ENCODE results near the gene PLLP. TPM values are rescaled to one million over a fixed set of nuclear protein-coding genes. Genes with fewer than 3 reads are reported as not detected.

Gene PLLP
- total RNA-seq, 1 experiment from 2014 or later = 2.8 TPM

DNA sequence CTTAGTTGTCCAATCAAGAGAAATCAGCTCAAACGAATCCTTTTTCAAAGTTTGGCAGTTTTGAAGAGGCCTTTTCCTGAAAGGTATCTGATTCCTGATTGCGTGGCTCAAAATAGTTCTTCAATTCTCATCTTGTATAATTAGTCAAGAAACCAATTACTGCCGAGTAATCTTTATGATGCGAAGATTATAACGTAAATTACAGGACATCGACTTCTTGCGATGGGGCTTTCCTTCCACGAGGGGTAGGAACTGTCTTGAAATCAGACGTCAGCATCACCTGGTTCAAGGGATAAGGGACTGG is 40.1 kb downstream of the PLLP start:
- ChIA-PET POLR2A (ENCODE audit: unreplicated experiment) (interaction anchor here (0.6 to 1.1 kb wide), 2 partner anchors 9 to 59 kb away, joined by 7 to 11 read pairs; partner anchors contain the start of gene PSME3IP1), CTCF (interaction anchor here (0.7 kb wide), 1 partner anchor 57 kb away, joined by 4 read pairs; no protein-coding TSS in a partner anchor)
- DNase-seq = no peak
- H3K9me3 ChIP-seq (ENCODE audit: insufficient read depth, low read depth) = no peaks in the 10 kb centered on the region
- H2AFZ ChIP-seq = peak overlapping the region; percentile 85
- no peaks in the 10 kb centered on the region for H3K36me3 ChIP-seq (ENCODE audit: low read depth)
- intact Hi-C loops (cut with micrococcal nuclease; ENCODE audit: unreplicated experiment) = loop anchor here (1.0 kb wide), 1 partner anchor 174 kb away; no protein-coding TSS in a partner anchor
- H3K27ac ChIP-seq = peak overlapping the region; percentile 54
- no peak for TF ChIP-seq EZH2 (IDR thresholded peaks at IDR 0.05; ENCODE audit: low read depth)
- TF ChIP-seq, protein P1, sequence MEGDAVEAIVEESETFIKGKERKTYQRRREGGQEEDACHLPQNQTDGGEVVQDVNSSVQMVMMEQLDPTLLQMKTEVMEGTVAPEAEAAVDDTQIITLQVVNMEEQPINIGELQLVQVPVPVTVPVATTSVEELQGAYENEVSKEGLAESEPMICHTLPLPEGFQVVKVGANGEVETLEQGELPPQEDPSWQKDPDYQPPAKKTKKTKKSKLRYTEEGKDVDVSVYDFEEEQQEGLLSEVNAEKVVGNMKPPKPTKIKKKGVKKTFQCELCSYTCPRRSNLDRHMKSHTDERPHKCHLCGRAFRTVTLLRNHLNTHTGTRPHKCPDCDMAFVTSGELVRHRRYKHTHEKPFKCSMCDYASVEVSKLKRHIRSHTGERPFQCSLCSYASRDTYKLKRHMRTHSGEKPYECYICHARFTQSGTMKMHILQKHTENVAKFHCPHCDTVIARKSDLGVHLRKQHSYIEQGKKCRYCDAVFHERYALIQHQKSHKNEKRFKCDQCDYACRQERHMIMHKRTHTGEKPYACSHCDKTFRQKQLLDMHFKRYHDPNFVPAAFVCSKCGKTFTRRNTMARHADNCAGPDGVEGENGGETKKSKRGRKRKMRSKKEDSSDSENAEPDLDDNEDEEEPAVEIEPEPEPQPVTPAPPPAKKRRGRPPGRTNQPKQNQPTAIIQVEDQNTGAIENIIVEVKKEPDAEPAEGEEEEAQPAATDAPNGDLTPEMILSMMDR (conservative IDR thresholded peaks at IDR 0.05) = no peak
- H3K4me1 ChIP-seq (replicated peaks; ENCODE audit: insufficient read depth) = peaks cover 17% of the 10 kb centered on the region
- H3K27me3 ChIP-seq (ENCODE audit: insufficient read depth, low read depth) = no peaks in the 10 kb centered on the region
- peak overlapping the region; percentile 83 for H3K4me2 ChIP-seq
- TSS peak; percentile 86 for BruUV-seq (replicated peaks)
- no peaks in the 10 kb centered on the region for H3K9me2 ChIP-seq (ENCODE audit: insufficient read depth)
- peaks cover 27% of the 10 kb centered on the region; the same call in 1 of the 2 replicates for H3F3A ChIP-seq (ENCODE audit: insufficient read depth, low read depth)
- no peaks in the 10 kb centered on the region for H3K79me2 ChIP-seq (ENCODE audit: low read depth)
- peak overlapping the region; percentile 78 for H3K4me3 ChIP-seq
- H4K20me1 ChIP-seq (ENCODE audit: insufficient read depth) = no peaks in the 10 kb centered on the region

DNA sequence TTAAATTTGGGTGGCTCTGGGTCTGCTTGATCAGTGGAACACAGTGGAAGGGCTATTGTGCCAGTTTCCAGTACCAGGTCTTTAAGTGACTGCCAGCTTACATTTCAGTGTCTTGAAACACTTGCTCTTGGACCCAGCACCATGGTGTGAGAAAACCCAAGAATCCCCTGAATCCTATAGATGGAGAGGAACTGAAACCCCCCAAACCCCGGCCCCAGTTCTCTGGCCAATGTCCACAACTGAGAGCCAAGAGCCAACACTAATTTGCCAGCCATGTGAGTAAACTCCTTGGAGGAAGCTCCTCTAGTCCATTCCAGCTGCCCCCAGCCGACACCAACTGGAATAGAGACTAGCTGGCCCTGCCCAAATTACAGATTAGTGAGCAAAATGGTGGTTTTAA is 41.8 kb downstream of the PLLP start:
- Histone ChIP-seq H3K27ac (no peak overlapping the region), H3K9me3 (ENCODE audit: insufficient read depth, low read depth) (no peaks in the 10 kb centered on the region), H3K4me1 (replicated peaks; ENCODE audit: insufficient read depth) (peaks cover 17% of the 10 kb centered on the region), H3K4me3 (no peak overlapping the region), H3F3A (ENCODE audit: insufficient read depth, low read depth) (peaks cover 27% of the 10 kb centered on the region; the same call in 1 of the 2 replicates), H3K4me2 (no peak overlapping the region), H3K79me2 (ENCODE audit: low read depth) (no peaks in the 10 kb centered on the region), H2AFZ (no peak overlapping the region), H4K20me1 (ENCODE audit: insufficient read depth) (no peaks in the 10 kb centered on the region), H3K9me2 (ENCODE audit: insufficient read depth) (no peaks in the 10 kb centered on the region), H3K36me3 (ENCODE audit: low read depth) (peaks cover 11% of the 10 kb centered on the region; the same call in 1 of the 2 replicates), H3K27me3 (ENCODE audit: insufficient read depth, low read depth) (no peaks in the 10 kb centered on the region)
- TF ChIP-seq, protein P1 (conservative IDR thresholded peaks at IDR 0.05) = no peak
- TF ChIP-seq EZH2 (IDR thresholded peaks at IDR 0.05; ENCODE audit: low read depth) = no peak
- intact Hi-C loops (cut with micrococcal nuclease; ENCODE audit: unreplicated experiment) = no loop called here
- no peak for DNase-seq
- ChIA-PET POLR2A (ENCODE audit: unreplicated experiment) (interaction anchor here (0.5 kb wide), 1 partner anchor 48 kb away, joined by 5 read pairs; no protein-coding TSS in a partner anchor), CTCF (no interaction called here)
- no TSS peak for BruUV-seq (replicated peaks)

DNA sequence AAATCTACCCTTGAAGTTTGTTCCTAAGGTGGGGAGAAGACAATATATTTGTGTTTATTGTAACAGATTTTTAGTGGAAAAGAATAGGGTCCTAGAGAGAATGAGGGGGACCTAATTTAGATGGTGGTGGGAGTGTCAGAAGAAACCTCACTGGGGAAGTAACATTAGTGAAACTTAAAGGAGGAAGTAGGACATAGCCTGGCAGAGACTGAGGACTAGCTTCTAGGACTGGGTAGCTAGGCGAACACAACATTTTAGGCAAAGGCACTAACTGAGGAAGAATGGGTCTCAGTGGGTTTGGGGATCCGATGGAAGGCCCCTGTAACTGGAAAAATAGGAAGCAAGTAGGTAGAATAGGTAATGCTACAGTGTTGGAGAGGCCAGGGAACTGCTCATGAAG is 43.6 kb downstream of the PLLP start:
- POLR2A ChIA-PET (ENCODE audit: unreplicated experiment) = interaction anchor here (0.7 kb wide), 1 partner anchor 606 kb away, joined by 4 read pairs; no protein-coding TSS in a partner anchor
- intact Hi-C loops (cut with micrococcal nuclease; ENCODE audit: unreplicated experiment) = no loop called here

More for the DNA sequence above, 43.6 kb downstream of the PLLP start:
- TF ChIP-seq, protein P1 (conservative IDR thresholded peaks at IDR 0.05) = no peak
- no peak for TF ChIP-seq EZH2 (IDR thresholded peaks at IDR 0.05; ENCODE audit: low read depth)
- H3K9me2 ChIP-seq (ENCODE audit: insufficient read depth) = no peaks in the 10 kb centered on the region
- BruUV-seq (replicated peaks) = no TSS peak
- peaks cover 11% of the 10 kb centered on the region; the same call in 1 of the 2 replicates for H3K36me3 ChIP-seq (ENCODE audit: low read depth)
- DNase-seq = no peak
- no peak overlapping the region for H3K27ac ChIP-seq
- CTCF ChIA-PET = no interaction called here
- H3K9me3 ChIP-seq (ENCODE audit: insufficient read depth, low read depth) = no peaks in the 10 kb centered on the region
- H3K79me2 ChIP-seq (ENCODE audit: low read depth) = no peaks in the 10 kb centered on the region
- H2AFZ ChIP-seq = no peak overlapping the region
- H3K4me2 ChIP-seq = no peak overlapping the region
- H3K4me1 ChIP-seq (replicated peaks; ENCODE audit: insufficient read depth) = peaks cover 10% of the 10 kb centered on the region
- H3K27me3 ChIP-seq (ENCODE audit: insufficient read depth, low read depth) = no peaks in the 10 kb centered on the region
- H4K20me1 ChIP-seq (ENCODE audit: insufficient read depth) = no peaks in the 10 kb centered on the region
- no peak overlapping the region for H3K4me3 ChIP-seq
- peaks cover 21% of the 10 kb centered on the region for H3F3A ChIP-seq (ENCODE audit: insufficient read depth, low read depth)
